Measurements from ENCODE around the gene RIOK2.

Gene RIOK2

DNA sequence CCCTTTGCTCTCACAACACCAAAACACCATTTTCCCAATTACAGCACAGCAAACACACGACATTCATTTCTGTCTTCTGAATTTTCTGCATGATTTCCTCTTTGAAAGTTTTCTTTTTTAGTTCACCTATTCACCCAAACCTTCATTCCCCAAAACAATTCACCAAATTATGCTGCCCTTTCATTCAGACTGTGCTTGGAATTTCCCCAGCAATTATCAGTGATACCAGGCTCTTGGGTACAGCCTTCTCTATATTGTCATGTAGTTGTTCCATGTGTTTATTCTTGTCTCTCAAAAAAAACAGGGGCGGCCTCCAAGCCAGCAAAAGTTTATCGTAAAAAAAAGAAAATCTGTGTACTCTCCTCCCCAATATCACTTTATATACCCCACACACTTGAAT, 31.7 kb downstream of the RIOK2 start:
- no peaks in the 10 kb centered on the region for H3K27me3 Mint-ChIP-seq (ENCODE audit: low read depth)
- TF ChIP-seq, protein P1, sequence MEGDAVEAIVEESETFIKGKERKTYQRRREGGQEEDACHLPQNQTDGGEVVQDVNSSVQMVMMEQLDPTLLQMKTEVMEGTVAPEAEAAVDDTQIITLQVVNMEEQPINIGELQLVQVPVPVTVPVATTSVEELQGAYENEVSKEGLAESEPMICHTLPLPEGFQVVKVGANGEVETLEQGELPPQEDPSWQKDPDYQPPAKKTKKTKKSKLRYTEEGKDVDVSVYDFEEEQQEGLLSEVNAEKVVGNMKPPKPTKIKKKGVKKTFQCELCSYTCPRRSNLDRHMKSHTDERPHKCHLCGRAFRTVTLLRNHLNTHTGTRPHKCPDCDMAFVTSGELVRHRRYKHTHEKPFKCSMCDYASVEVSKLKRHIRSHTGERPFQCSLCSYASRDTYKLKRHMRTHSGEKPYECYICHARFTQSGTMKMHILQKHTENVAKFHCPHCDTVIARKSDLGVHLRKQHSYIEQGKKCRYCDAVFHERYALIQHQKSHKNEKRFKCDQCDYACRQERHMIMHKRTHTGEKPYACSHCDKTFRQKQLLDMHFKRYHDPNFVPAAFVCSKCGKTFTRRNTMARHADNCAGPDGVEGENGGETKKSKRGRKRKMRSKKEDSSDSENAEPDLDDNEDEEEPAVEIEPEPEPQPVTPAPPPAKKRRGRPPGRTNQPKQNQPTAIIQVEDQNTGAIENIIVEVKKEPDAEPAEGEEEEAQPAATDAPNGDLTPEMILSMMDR (IDR thresholded peaks at IDR 0.05; ENCODE audit: unreplicated experiment in 3 of 3): no peak
- no peaks in the 10 kb centered on the region for H3K4me1 Mint-ChIP-seq
- no peaks in the 10 kb centered on the region for H3K36me3 Mint-ChIP-seq (ENCODE audit: low read depth)
- H3K4me3 Mint-ChIP-seq: no peak overlapping the region
- H3K27ac Mint-ChIP-seq: no peak overlapping the region
- peaks cover 18% of the 10 kb centered on the region for H3K9me3 Mint-ChIP-seq

DNA sequence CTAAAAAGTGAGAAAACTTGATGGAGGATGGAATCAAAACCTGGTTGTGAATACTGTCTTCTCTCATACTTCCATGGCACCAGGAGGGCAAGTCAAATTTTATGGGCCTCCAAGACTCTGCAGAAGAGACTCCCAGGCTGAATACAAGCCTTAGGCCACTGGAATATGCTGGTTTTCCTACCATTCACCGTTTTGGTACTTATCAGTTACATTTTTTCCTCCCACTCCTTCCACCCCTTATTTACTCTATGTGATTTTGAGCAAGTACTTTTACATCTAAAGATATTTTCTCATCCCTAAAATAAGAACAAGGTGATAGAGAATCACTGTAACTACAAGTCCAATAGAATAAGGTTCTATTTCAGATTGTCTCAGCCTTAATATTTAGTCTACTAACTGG, 32.6 kb downstream of the RIOK2 start:
- Mint-ChIP-seq H3K27me3 (ENCODE audit: low read depth) (no peaks in the 10 kb centered on the region), H3K36me3 (ENCODE audit: low read depth) (no peaks in the 10 kb centered on the region), H3K4me1 (no peaks in the 10 kb centered on the region)

DNA sequence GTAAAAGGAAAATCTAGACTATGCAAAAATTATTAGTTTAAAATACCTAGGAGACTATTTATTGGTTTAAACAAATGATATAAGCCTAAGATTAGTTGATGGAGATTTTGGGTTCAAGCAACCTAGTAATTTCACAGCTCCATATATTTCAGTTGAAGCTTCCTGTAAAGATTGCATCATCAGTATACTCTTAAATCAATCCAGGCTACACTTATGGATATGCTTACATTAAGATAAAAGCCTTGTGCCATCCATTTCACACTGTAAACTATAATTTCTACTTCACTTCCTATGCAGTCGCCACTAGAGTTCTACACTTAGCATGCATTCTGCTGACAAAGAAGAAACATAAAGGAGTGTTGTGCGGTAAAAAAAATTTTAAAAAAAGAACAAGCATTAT, 33.3 kb downstream of the RIOK2 start:
- Mint-ChIP-seq H3K36me3 (ENCODE audit: low read depth) (no peaks in the 10 kb centered on the region), H3K27me3 (ENCODE audit: low read depth) (no peaks in the 10 kb centered on the region), H3K27ac (no peak overlapping the region), H3K9me3 (peaks cover 10% of the 10 kb centered on the region), H3K4me1 (no peaks in the 10 kb centered on the region), H3K4me3 (no peak overlapping the region)
- TF ChIP-seq, protein P1 (IDR thresholded peaks at IDR 0.05; ENCODE audit: unreplicated experiment in 3 of 3): no peak

More for the DNA sequence above, 32.6 kb downstream of the RIOK2 start:
- TF ChIP-seq, protein P1 (IDR thresholded peaks at IDR 0.05; ENCODE audit: unreplicated experiment in 3 of 3): no peak
- Mint-ChIP-seq H3K9me3 (peaks cover 10% of the 10 kb centered on the region), H3K27ac (no peak overlapping the region), H3K4me3 (no peak overlapping the region)

DNA sequence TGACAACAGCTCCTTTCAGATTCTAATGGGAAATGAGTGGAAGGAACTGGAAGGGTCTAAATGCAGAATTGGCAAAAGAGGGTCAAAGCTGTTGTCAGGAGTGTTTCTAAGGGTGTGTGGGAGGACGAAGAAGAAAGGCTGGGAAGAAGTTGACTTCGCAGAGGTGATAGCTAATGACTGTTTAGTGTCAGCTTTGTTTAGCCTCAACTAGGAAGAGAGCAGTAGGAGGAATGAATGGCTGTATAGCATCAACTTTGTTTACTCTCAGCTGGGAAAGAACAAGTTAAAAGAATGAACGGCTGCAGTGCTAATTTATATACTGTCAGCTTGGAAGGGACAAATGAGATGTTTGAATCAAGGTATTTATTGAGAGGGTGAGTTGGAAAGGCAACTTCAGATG, 34.8 kb downstream of the RIOK2 start:
- H3K9me3 Mint-ChIP-seq: peaks cover 3% of the 10 kb centered on the region
- H3K4me3 Mint-ChIP-seq: no peak overlapping the region
- no peak overlapping the region for H3K27ac Mint-ChIP-seq
- H3K36me3 Mint-ChIP-seq (ENCODE audit: low read depth): no peaks in the 10 kb centered on the region
- no peaks in the 10 kb centered on the region for H3K4me1 Mint-ChIP-seq
- TF ChIP-seq, protein P1 (IDR thresholded peaks at IDR 0.05; ENCODE audit: unreplicated experiment in 3 of 3): no peak
- no peaks in the 10 kb centered on the region for H3K27me3 Mint-ChIP-seq (ENCODE audit: low read depth)

DNA sequence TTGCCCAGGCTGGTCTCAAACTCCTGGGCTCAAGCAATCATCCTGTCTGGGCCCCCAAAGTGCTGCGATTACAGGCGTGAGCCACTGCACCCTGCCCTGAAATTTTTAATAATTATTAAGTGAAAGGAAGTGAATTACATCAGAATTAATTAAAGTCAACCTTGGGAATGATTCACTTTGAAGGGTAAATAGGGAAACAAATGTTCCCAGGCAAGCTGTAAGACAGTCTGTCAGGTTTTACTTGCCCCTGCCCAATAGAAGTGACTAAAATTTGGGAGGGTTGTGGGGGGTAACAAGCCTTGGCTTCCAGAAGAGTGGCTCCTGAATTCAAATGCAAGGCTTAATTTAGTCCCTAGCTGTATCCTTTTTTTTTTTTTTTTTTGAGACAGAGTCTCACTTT, 39.3 kb downstream of the RIOK2 start:
- TF ChIP-seq, protein P1 (IDR thresholded peaks at IDR 0.05; ENCODE audit: unreplicated experiment in 3 of 3): no peak
- Mint-ChIP-seq H3K27ac (no peak overlapping the region), H3K4me1 (peaks cover 33% of the 10 kb centered on the region), H3K4me3 (no peak overlapping the region), H3K36me3 (ENCODE audit: low read depth) (no peaks in the 10 kb centered on the region), H3K27me3 (ENCODE audit: low read depth) (peaks cover 5% of the 10 kb centered on the region), H3K9me3 (no peaks in the 10 kb centered on the region)

DNA sequence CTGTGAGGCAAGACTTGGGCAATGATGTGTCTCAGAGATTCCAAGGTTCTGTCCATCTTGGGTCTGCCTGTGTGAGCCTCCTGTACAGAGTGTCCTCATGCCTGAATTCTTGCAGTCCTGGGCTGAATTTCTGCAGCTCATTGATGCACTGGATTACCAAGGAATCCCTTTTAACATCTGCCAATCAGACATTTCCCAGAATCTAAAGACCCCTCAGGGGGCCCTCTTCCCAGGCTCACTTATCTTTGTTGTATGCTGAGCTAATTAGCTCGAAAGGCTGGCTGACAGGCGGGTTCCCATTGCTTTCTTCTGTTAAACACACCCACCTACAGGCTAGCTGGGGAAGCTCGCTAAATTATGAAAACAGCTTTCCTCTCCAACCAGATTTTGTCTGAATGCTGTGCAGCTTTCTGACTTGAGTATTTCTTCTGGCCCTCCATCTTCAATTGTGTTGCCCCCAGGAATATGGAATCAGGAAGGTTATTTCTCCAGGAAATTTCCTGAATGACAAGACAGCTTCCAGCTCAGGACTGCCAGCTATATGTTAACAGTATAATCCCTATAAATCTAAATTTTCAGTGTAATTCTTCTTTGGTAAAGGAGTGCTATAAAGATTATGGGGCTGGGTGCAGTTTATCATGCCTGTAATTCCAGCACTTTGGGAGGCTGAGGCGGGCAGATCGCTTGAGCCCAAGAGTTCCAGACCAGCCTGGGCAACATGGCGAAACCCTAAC, 40.4 kb downstream of the RIOK2 start, which contains the start of gene LIX1:
Gene LIX1 (minus strand): TSS at position 91 of the 734 bp plus-strand sequence. CDS start 35 bp downstream, at position 56.
- Mint-ChIP-seq H3K9me3 (no peaks in the 10 kb centered on the region), H3K4me1 (peaks cover 42% of the 10 kb centered on the region), H3K4me3 (peak within 1 kb of the TSS; percentile 57 to 73 (median 57)), H3K36me3 (ENCODE audit: low read depth) (no peaks in the 10 kb centered on the region), H3K27me3 (ENCODE audit: low read depth) (peaks cover 5% of the 10 kb centered on the region), H3K27ac (peak within 1 kb of the TSS; percentile 3 to 76 (median 30))
- TF ChIP-seq, protein P1 (IDR thresholded peaks at IDR 0.05; ENCODE audit: unreplicated experiment in 3 of 3): peak; percentile 71 to 72 (median 71)
